ENCODE measurements around the gene APP. TPM values are rescaled to one million over a fixed set of nuclear protein-coding genes. Genes with fewer than 3 reads are reported as not detected.
A peak's percentile ranks its signal among the peaks of the same experiment; 100 is the strongest.

Gene APP
- total and polyA plus RNA-seq, 10 of the 15 experiments (the other 5 are each of a cell fraction or from before 2014, with no cell fraction given), result 8.8 to 94.9 (median 51.0) TPM

DNA sequence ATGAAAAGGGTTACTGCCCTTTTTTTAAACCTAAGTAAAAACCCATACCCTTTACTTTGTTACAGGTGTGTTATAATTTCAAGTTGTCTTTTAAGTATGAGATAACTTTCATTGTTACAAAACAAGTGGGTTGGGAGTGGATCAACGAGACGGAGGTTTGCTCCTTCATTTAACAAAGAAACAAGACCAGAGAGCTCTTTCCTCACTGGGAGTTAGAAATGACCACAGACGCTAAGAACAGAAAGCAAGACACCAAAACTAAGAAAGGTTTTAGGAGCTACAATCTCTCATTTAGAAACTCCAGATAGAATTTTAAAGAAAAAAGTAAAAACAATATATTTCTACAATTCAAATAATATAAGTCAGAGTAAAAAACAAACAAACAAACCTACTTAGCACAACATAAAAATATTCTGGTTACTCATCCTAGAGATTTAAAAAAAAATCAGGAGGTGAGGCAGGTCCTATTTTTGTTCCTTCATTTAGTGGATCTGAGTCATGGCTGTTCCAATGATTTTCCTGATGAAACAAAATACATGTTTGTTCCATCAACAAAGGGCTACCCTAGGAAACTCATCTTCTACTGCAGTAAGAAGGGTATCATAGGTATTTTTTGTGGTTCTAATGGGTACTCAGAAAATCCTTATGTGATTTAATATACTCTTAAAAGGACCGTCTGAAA is 33.0 kb downstream of the APP start:
- Histone ChIP-seq H3K9me3 (replicated peaks; ENCODE audit: control insufficient read depth, insufficient read depth, low read length) (no peaks in the 10 kb centered on the region), H3K4me3 (no peak overlapping the region; the same call in none of the 2 replicates), H3K9ac (ENCODE audit: control insufficient read depth, insufficient read depth, low read length) (no peak overlapping the region), H4K20me1 (ENCODE audit: control insufficient read depth, insufficient read depth) (no peaks in the 10 kb centered on the region), H3K36me3 (ENCODE audit: control insufficient read depth in 2 of 2, insufficient read depth in 2 of 2, low read length in 1 of 2) (no peaks in the 10 kb centered on the region), H3K79me2 (ENCODE audit: control insufficient read depth, insufficient read depth, low read length) (peaks cover 2% of the 10 kb centered on the region; the same call in 1 of the 2 replicates), H2AFZ (ENCODE audit: control insufficient read depth, low read depth, low read length) (no peak overlapping the region), H3K27me3 (replicated peaks in 1 of 2; ENCODE audit: control insufficient read depth in 2 of 2, insufficient read depth in 2 of 2, low read length in 1 of 2) (no peaks in the 10 kb centered on the region), H3K27ac (ENCODE audit: control insufficient read depth, insufficient read depth) (no peak overlapping the region), H3K4me2 (ENCODE audit: control insufficient read depth, insufficient read depth) (peak overlapping the region; percentile 90), H3K4me1 (ENCODE audit: control insufficient read depth, insufficient read depth, low read length) (peaks cover 5% of the 10 kb centered on the region)
- no TSS peak for BruUV-seq (replicated peaks)
- POLR2A ChIA-PET, result no interaction called here
- SMC1A ChIA-PET (ENCODE audit: uncharacterized antibody, unreplicated experiment), result no interaction called here
- CTCF ChIA-PET, result no interaction called here
- intact Hi-C loops (cut with micrococcal nuclease; ENCODE audit: unreplicated experiment), result no loop called here
- TF ChIP-seq EGR1 (IDR thresholded peaks at IDR 0.05; ENCODE audit: borderline replicate concordance in 1 of 2, low read depth in 2 of 2, low read length in 2 of 2) (no peak), RUNX3 (IDR thresholded peaks at IDR 0.05; ENCODE audit: low read length) (peak; percentile 61)
- in situ Hi-C loops (cut with MboI), result no loop called here
- DNase-seq (ENCODE audit: low read depth, low spot score) (no peak), FAIRE-seq (peak; percentile 70), ATAC-seq (peak; percentile 59)
- RAD21 ChIA-PET (ENCODE audit: unreplicated experiment), result no interaction called here
- 26% methylated on average over 4 of the region's 4 CpGs for WGBS (ENCODE audit: insufficient coverage, insufficient replicate concordance, low lambda C conversion rate, missing lambda C conversion rate)

- WGBS (ENCODE audit: insufficient coverage, insufficient replicate concordance, low lambda C conversion rate, missing lambda C conversion rate), result 18% methylated on average over 6 of the region's 6 CpGs
- no peaks in the 10 kb centered on the region for H3K9me3 ChIP-seq (replicated peaks; ENCODE audit: control insufficient read depth, insufficient read depth, low read length)
- H3K79me2 ChIP-seq (ENCODE audit: control insufficient read depth, insufficient read depth, low read length), result peaks cover 2% of the 10 kb centered on the region; the same call in 1 of the 2 replicates
- no TSS peak for BruUV-seq (replicated peaks)
- peak; percentile 97 for ATAC-seq
- H3K27me3 ChIP-seq (replicated peaks in 1 of 2; ENCODE audit: control insufficient read depth in 2 of 2, insufficient read depth in 2 of 2, low read length in 1 of 2), result no peaks in the 10 kb centered on the region
- intact Hi-C loops (cut with micrococcal nuclease; ENCODE audit: unreplicated experiment), result no loop called here
- CTCF ChIA-PET, result no interaction called here
- POLR2A ChIA-PET, result no interaction called here
- no peaks in the 10 kb centered on the region for H4K20me1 ChIP-seq (ENCODE audit: control insufficient read depth, insufficient read depth)
- DNase-seq (ENCODE audit: low read depth, low spot score), result peak; percentile 41
- SMC1A ChIA-PET (ENCODE audit: uncharacterized antibody, unreplicated experiment), result no interaction called here
- no peak overlapping the region for H3K9ac ChIP-seq (ENCODE audit: control insufficient read depth, insufficient read depth, low read length)
- peak; percentile 99 for FAIRE-seq
- RAD21 ChIA-PET (ENCODE audit: unreplicated experiment), result interaction anchor here (0.6 kb wide), 1 partner anchor 429 kb away, joined by 3 read pairs; no protein-coding TSS in a partner anchor
- peak overlapping the region; percentile 51 for H3K27ac ChIP-seq (ENCODE audit: control insufficient read depth, insufficient read depth)
- H3K4me1 ChIP-seq (ENCODE audit: control insufficient read depth, insufficient read depth, low read length), result peaks cover 5% of the 10 kb centered on the region
- no peak overlapping the region; the same call in 1 of the 2 replicates for H3K4me3 ChIP-seq
- in situ Hi-C loops (cut with MboI), result no loop called here
- no peak overlapping the region for H2AFZ ChIP-seq (ENCODE audit: control insufficient read depth, low read depth, low read length)
- H3K36me3 ChIP-seq (ENCODE audit: control insufficient read depth in 2 of 2, insufficient read depth in 2 of 2, low read length in 1 of 2), result no peaks in the 10 kb centered on the region
- H3K4me2 ChIP-seq (ENCODE audit: control insufficient read depth, insufficient read depth), result peak overlapping the region; percentile 90
- TF ChIP-seq RCOR1 (conservative IDR thresholded peaks at IDR 0.05; ENCODE audit: low read depth, low read length), result no peak
- no peak for TF ChIP-seq ZNF687 (IDR thresholded peaks at IDR 0.05)
- TF ChIP-seq CHD1 (IDR thresholded peaks at IDR 0.05; ENCODE audit: low read depth, low read length), result no peak
- TF ChIP-seq, protein P1, sequence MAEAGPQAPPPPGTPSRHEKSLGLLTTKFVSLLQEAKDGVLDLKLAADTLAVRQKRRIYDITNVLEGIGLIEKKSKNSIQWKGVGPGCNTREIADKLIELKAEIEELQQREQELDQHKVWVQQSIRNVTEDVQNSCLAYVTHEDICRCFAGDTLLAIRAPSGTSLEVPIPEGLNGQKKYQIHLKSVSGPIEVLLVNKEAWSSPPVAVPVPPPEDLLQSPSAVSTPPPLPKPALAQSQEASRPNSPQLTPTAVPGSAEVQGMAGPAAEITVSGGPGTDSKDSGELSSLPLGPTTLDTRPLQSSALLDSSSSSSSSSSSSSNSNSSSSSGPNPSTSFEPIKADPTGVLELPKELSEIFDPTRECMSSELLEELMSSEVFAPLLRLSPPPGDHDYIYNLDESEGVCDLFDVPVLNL (IDR thresholded peaks at IDR 0.05; ENCODE audit: low read depth, low read length), result no peak
- TF ChIP-seq, protein P2, sequence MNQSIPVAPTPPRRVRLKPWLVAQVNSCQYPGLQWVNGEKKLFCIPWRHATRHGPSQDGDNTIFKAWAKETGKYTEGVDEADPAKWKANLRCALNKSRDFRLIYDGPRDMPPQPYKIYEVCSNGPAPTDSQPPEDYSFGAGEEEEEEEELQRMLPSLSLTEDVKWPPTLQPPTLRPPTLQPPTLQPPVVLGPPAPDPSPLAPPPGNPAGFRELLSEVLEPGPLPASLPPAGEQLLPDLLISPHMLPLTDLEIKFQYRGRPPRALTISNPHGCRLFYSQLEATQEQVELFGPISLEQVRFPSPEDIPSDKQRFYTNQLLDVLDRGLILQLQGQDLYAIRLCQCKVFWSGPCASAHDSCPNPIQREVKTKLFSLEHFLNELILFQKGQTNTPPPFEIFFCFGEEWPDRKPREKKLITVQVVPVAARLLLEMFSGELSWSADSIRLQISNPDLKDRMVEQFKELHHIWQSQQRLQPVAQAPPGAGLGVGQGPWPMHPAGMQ (IDR thresholded peaks at IDR 0.05; ENCODE audit: borderline replicate concordance), result no peak
- no peak for TF ChIP-seq ZNF384 (IDR thresholded peaks at IDR 0.05; ENCODE audit: borderline replicate concordance, low read depth, low read length)
- TF ChIP-seq NR2C2 (IDR thresholded peaks at IDR 0.05; ENCODE audit: borderline replicate concordance, control insufficient read depth, insufficient read length, low read depth), result no peak
- TF ChIP-seq SMAD1 (IDR thresholded peaks at IDR 0.05; ENCODE audit: low read depth, partially characterized antibody), result no peak
Observed at GRCh38 chr21:26136671-26137070, 33.9 kb downstream of the APP start.

Data from GM12878 (cell line).